Left renal cortex interstitium (tissue), 4 donors: ENCODE data around the gene PDLIM7. TPM values are rescaled to one million over a fixed set of nuclear protein-coding genes. Genes with fewer than 3 reads are reported as not detected.

Experiments used
- DNase-seq, 4 donors: peaks; one replicate each; pipeline ENCODE4 v3.0.0-alpha.2; 2013; ENCODE audit warnings: low read depth in 4 of 4, low spot score in 2 of 4, missing footprints in 1 of 4
- polyA plus RNA-seq, 4 donors: library from polyadenylated mRNA; unstranded; fragments of 120-200 nt; gene quantifications; one replicate each; pipeline ENCODE4 v1.2.1, GENCODE V29; 2013; ENCODE audit not compliant: insufficient read length in 4 of 4

Gene PDLIM7
- polyA plus RNA-seq, 4 donors: 68.1 to 166 (median 130) TPM

- no peak for DNase-seq
These were observed 63.0 kb downstream of the PDLIM7 start for GRCh38 chr5:177434437-177434836.

- no peak for DNase-seq
These were observed 63.7 kb downstream of the PDLIM7 start for GRCh38 chr5:177433658-177434217.

Other genes with a start within 250 kb of the PDLIM7 start
- gene RAB24, start 193.9 kb downstream of the PDLIM7 start, polyA plus RNA-seq: 10 to 100 TPM; 27.6 to 42.0 (median 32.8) TPM
- gene PRELID1, start 193.8 kb downstream of the PDLIM7 start, polyA plus RNA-seq: 100 to 1,000 TPM; 115 to 154 (median 134) TPM
- 10 to 100 TPM in 3 of 4 donors, 1 to 10 TPM in 1; 9.7 to 30.3 (median 26.1) TPM for gene MXD3, start 185.7 kb downstream of the PDLIM7 start, polyA plus RNA-seq
- 100 to 1,000 TPM; 123 to 145 (median 134) TPM for gene LMAN2, start 145.9 kb downstream of the PDLIM7 start, polyA plus RNA-seq
- gene RGS14, start 139.7 kb downstream of the PDLIM7 start, polyA plus RNA-seq: 10 to 100 TPM in 3 of 4 donors, 1 to 10 TPM in 1; 9.5 to 24.9 (median 16.9) TPM
- 100 to 1,000 TPM; 115 to 254 (median 179) TPM for gene SLC34A1, start 113.2 kb downstream of the PDLIM7 start, polyA plus RNA-seq
- 1 to 10 TPM in 2 of 4 donors, under 1 TPM in 2; 0.69 to 6.8 (median 2.5) TPM for gene PFN3, start 96.9 kb downstream of the PDLIM7 start, polyA plus RNA-seq
- gene F12, start 88.0 kb downstream of the PDLIM7 start, polyA plus RNA-seq: 10 to 100 TPM in 2 of 4 donors, 1 to 10 TPM in 2; 4.2 to 19.8 (median 10.8) TPM
- gene GRK6, start 70.9 kb downstream of the PDLIM7 start, polyA plus RNA-seq: 10 to 100 TPM; 24.8 to 34.1 (median 29.4) TPM
- 1 to 10 TPM; 1.1 to 2.8 (median 2.3) TPM for gene PRR7, start 50.8 kb downstream of the PDLIM7 start, polyA plus RNA-seq
- 100 to 1,000 TPM; 166 to 235 (median 214) TPM for gene DBN1, start 24.0 kb downstream of the PDLIM7 start, polyA plus RNA-seq
- 1 to 10 TPM; 3.6 to 8.7 (median 5.2) TPM for gene DOK3, start 12.2 kb upstream of the PDLIM7 start, polyA plus RNA-seq
- gene DDX41, start 19.4 kb upstream of the PDLIM7 start, polyA plus RNA-seq: 100 to 1,000 TPM in 2 of 4 donors, 10 to 100 TPM in 2; 97.3 to 107 (median 102) TPM
- gene FAM193B, start 57.0 kb upstream of the PDLIM7 start, polyA plus RNA-seq: 100 to 1,000 TPM in 2 of 4 donors, 10 to 100 TPM in 2; 51.0 to 145 (median 87.2) TPM
- gene TMED9, start 94.6 kb upstream of the PDLIM7 start, polyA plus RNA-seq: 100 to 1,000 TPM; 150 to 185 (median 155) TPM
- gene B4GALT7, start 102.5 kb upstream of the PDLIM7 start, polyA plus RNA-seq: 10 to 100 TPM; 20.0 to 34.1 (median 28.3) TPM